ENCODE measurements around the gene POMT1.
"Not testable (repeated sequence)": the region's sequence is repeated elsewhere in the genome, so short reads cannot be mapped to it uniquely, and the experiment has no call there.

POMT1 gene, protein sequence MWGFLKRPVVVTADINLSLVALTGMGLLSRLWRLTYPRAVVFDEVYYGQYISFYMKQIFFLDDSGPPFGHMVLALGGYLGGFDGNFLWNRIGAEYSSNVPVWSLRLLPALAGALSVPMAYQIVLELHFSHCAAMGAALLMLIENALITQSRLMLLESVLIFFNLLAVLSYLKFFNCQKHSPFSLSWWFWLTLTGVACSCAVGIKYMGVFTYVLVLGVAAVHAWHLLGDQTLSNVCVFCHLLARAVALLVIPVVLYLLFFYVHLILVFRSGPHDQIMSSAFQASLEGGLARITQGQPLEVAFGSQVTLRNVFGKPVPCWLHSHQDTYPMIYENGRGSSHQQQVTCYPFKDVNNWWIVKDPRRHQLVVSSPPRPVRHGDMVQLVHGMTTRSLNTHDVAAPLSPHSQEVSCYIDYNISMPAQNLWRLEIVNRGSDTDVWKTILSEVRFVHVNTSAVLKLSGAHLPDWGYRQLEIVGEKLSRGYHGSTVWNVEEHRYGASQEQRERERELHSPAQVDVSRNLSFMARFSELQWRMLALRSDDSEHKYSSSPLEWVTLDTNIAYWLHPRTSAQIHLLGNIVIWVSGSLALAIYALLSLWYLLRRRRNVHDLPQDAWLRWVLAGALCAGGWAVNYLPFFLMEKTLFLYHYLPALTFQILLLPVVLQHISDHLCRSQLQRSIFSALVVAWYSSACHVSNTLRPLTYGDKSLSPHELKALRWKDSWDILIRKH

DNA sequence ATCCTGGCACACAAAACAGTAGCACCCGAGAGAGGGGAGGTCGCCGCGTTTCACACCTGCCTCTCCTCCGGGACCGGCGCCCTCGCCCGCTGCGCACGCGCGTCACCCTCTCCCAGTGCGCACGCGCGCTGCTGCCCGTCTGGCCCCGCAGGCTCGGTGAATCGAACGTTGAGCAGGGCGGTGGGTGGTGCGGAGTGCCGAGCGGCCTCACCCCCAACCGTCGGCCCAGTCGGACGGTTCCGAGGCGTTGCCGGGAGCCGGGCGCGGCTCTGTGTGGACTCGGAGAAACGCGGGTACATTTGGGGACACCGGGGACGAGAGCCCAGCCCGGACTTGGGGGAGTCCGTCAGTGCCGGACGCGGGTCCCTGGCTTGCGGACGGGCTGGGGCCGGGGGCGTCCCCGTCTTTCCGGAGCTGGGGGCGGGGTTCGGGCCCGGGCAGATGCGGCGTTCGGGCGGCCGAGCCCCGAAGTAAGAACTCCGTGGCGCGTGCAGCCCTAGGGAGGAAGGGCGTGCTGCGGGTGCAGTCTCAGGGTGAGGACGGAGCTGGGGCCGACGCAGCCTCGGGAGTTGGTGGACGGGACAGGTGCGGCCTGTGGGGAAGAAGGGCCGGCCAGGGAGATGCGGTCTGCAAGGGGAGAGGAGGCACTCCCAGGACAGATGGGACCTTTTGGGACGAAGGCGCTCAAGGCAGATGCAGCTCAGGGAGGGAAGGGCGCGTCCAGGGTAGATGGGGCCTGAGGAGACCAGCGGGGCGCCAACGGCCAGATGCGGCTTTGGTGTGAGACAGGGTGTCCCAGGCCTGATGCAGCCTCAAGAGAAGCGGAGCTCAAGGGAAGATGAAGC lies at the start of gene POMT1:
TSS of gene POMT1 (plus strand) at position 138 of the 845 bp plus-strand sequence. CDS start 1,301 bp downstream, outside the sequence.
- DNase-seq = peak; percentile 92

- no peak for DNase-seq
Observed at GRCh38 chr9:131454028-131454427, 48.7 kb upstream of the POMT1 start.

- not testable (repeated sequence) for DNase-seq
Observed at GRCh38 chr9:131455655-131456054, 47.1 kb upstream of the POMT1 start.

DNA sequence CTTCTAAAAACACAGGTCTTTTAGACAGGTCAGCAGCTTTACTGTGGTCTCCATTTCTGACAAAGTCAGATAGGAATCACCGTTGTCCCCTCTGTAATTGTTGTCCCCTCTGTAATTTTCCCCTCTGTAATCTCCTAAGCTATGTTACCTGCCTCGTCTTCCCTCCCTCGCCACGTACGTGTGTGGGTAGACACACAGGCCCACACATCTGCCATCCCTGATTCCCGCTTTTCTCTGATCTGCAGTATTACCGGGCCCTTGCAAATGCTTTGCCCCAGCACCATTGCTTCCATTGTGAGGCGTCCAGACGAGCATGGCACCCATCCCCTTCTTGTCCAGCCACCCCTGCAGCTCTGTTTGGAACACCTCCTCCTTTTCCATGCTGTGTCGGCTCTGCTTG lies 45.0 kb upstream of the POMT1 start:
- no peak for DNase-seq

DNA sequence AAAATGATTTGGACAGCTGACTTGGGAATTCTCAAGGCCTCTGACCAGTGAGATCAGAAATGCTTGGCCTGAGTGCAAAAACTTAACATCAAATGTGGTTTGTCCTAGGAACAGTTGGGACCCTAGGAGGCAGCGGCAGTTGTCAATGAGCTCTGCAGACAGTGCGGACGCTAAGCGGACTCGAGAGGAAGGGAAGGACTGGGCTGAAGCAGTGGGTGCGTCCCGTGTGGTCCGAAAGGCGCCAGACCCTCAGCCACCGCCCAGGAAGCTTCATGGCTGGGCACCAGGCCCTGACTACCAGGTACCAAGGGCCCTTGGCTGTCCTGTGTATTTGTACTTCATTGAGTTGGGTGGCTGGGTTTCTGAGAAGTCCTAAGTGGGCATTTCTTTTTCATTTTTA lies 43.7 kb upstream of the POMT1 start:
- no peak for DNase-seq

GRCh38 chr9:131461166-131461565 lies 41.6 kb upstream of the POMT1 start:
- no peak for DNase-seq

- peak; percentile 14 for DNase-seq
Observed at GRCh38 chr9:131464354-131465000, 38.2 kb upstream of the POMT1 start.

DNA sequence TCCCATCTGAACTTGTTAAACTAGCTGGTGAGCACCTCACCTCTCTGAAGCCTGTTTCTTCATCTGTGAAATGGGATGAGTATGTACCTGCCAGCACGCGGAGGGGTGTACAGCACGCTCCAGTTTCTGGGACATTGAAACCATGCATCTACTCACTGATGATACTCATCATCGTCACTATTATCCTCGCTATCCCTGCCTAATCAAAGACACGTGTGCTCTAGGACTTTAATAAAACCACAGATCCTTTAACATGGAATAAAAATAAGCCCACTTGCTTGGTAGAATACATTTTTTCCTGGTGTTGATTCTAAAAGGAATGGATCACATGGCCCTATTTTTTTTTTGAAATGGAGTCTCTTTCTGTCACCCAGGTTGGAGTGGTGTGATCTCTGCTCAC lies 37.3 kb upstream of the POMT1 start:
- no peak for DNase-seq

DNA sequence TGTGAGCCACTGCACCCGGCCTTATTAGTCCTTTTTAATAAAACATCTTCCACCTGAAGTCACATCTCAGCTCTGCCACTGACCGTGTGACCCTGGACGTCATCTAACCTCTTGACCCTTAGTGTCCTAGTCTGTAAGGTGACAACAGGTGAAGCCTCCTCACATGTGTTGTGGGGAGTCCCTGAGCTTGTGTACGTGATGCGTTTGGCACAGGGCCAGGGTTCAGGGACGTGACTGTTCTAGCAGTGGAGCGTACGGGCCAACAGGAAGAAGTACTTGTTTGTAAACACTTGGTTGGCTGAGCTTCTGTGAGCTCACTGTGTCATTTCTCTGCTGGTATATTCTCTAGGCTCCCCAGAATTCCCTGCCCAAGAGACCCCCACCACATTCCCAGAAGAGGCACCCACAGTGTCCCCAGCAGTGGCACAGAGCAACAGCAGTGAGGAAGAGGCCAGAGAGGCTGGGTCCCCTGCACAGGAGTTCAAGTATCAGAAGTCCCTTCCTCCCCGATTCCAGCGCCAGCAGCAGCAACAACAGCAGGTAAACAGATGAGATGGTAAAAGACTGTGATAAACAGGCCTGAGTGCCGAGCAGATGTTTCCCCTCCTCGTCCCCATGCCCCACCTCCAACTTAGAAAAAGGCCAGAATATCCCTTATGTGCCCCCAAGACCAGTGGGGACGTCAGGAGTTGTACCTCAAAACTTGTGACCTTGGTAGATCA lies 35.3 kb upstream of the POMT1 start:
- DNase-seq = no peak

GRCh38 chr9:131468031-131468430 lies 34.7 kb upstream of the POMT1 start:
- DNase-seq = no peak

DNA sequence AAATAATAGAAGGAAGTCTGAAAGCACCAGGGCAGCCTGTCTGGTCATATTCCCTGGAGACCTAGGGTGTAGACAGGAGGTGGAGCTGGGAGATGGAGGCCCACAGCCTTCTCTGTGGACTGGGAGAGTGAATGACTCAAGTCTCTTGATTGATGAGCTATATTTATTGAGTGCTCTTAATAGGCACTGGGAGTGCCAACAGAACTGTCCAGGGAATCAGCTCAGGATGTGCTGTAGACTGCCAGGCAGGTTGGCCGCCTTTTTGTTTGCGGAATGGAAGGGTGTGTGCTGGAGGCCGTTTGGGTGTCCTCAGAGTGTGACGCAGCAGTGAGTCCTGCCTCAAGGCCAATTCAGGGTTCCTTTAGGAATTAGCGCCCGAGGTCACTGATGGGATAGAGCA lies 33.4 kb upstream of the POMT1 start:
- DNase-seq = no peak

DNA sequence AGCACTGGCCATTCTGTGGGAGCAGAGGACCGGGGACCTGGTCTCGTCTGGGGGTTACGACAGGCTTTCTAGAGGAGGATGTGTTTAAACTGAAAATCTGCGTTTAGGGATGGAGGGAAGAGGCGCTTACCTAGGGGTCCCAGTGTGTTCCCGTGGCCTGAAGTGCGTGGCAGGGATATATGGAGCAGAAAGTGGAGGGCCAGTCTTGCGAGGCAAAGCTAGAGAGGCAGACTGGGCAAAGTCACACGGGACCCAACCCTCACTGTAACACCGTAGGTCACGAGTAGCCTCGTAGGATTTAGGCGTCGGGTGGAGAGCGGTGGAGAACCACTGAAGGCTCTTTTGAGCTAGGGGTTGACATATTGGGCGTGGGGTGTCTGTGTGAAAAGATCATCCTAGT lies 32.8 kb upstream of the POMT1 start:
- DNase-seq = no peak

DNA sequence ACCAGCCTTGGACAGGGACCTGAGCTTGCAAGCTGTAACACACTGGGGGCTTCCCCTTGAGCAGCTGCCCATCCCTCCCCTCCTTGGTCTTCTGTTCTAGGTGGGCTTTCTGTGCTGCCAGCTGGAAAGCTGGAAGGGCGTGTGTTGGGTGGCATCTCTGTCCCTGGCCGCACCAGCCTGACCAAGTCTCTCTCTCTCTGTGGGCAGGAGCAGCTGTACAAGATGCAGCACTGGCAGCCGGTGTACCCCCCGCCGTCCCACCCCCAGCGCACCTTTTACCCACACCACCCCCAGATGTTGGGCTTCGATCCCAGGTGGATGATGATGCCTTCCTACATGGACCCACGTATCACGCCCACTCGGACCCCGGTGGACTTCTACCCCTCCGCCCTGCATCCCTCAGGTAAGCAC lies 32.1 kb upstream of the POMT1 start:
- no peak for DNase-seq

DNA sequence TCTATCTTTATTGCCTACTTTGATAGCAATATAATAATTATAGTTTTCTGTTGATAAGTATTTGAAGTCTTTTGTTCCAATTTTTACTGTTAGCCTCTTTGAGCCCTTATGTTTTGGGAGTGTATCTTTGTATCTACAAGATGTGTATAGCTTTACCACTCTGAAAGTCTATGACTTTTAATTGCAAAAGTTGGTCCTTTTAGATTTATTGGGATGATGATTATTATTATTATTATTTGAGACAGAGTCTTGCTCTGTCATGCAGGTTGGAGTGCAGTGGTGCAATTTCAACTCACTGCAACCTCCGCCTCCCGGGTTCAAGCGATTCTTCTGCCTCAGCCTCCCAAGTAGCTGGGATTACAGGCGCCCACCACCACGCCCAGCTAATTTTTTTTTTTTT lies 30.6 kb upstream of the POMT1 start:
- not testable (repeated sequence) for DNase-seq

DNA sequence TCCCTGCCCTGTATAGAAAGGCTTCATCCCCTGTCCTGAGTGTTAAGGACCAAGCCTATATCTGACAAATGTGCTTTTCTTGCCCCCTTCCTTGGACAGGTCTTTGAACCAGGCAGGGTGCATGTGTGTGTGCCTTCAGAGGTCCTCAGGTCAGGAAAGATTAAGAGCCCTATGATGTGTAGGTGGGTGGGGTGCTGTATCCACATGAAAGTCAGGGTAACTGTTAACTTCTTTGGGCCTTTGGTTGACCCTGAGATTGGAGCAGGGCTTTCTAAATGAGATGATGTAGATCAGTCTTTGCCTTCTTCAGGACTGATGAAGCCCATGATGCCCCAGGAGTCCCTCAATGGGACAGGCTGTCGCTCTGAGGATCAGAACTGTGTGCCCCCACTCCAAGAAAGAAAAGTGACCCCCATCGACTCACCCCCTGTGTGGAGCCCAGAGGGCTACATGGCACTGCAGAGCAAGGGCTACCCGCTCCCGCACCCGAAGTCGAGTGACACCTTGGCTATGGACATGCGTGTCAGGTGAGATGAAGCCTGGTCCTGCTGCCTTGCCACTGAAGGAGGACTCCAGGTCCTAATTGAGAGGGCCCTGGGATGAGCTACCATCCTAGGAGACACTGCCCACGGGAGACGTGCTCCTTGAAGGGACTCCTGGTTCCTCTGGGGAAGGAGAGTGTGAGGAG lies 29.4 kb upstream of the POMT1 start:
- no peak for DNase-seq

- no peak for DNase-seq
Observed at GRCh38 chr9:131473891-131474290, 28.8 kb upstream of the POMT1 start.

DNA sequence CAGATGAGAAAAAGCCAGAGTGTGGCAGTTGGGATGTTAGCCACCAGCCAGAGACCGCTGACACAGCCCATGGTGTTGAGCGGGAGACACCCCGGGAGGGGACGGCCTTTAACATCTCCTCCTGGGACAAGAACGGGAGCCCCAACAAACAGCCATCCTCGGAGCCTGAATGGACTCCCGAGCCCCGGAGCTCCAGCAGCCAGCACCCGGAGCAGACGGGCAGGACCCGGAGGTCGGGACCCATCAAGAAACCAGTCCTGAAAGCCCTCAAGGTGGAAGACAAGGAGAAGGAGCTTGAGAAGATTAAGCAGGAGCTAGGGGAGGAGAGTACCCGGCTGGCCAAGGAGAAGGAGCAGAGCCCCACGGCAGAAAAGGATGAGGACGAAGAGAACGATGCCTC lies 28.0 kb upstream of the POMT1 start:
- DNase-seq = no peak

DNA sequence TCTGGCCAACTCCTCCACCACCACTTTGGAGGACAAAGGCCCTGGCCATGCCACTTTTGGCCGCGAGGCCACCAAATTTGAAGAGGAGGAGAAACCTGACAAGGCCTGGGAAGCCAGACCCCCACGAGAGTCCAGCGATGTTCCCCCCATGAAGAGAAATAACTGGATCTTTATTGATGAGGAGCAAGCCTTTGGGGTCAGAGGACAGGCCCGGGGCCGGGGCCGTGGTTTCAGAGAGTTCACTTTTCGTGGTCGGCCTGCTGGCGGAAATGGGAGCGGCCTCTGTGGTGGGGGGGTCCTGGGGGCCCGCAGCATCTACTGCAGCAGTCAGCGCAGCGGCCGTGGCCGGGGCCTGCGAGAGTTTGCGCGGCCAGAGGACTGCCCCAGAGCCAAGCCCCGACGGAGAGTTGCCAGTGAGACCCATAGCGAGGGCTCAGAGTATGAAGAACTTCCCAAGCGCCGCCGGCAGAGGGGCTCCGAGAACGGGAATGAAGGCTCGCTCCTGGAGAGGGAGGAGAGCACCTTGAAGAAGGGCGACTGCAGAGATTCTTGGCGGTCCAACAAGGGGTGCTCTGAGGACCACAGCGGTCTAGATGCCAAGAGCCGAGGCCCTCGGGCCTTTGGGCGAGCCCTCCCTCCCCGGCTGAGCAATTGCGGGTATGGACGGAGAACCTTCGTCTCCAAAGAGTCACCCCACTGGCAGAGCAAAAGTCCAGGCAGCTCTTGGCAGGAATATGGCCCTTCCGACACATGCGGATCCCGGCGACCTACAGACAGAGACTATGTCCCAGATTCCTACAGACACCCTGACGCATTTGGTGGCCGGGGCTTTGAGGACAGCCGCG lies 27.4 kb upstream of the POMT1 start:
- DNase-seq = no peak

DNA sequence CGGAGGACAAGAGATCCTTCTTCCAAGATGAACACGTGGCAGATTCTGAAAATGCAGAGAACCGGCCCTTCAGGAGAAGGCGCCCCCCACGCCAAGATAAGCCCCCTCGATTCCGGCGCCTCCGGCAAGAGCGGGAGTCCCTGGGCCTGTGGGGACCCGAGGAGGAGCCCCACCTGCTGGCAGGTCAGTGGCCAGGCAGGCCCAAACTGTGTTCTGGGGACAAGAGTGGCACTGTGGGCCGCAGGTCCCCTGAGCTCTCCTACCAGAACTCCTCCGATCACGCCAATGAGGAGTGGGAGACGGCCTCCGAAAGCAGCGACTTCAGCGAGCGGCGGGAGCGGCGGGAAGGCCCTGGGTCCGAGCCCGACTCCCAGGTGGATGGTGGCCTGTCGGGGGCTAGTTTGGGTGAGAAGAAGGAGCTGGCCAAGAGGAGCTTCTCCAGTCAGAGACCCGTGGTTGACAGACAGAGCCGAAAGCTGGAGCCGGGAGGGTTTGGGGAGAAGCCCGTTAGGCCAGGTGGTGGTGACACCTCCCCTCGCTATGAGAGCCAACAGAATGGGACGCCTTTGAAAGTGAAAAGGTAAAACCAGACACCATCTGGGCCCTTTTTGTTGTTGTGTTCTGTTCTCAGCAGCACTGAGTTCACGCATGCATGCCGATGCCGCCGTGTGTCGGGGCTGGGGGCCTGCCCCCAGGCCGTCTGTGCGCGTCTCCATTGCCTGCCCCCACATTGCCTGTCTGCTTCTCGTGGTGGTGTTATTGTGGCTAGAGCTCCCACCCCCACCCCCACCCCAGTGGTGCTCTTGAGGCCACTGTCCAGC lies 26.6 kb upstream of the POMT1 start:
- DNase-seq = peak; percentile 1
